ENCODE data around the gene LAMTOR2.

The LAMTOR2 gene

GRCh38 chr1:156099282-156099681 is 44.7 kb downstream of the LAMTOR2 start:
- Histone ChIP-seq H3K4me3 (ENCODE audit: low read depth, low read length) (no peak overlapping the region), H3K9me3 (ENCODE audit: control insufficient read depth, low read length) (no peaks in the 10 kb centered on the region), H3K36me3 (ENCODE audit: control insufficient read depth, insufficient read depth, low read length) (no peaks in the 10 kb centered on the region), H3K4me1 (peaks cover 6% of the 10 kb centered on the region), H3K27ac (no peak overlapping the region), H2AFZ (no peak overlapping the region), H3K9ac (no peak overlapping the region), H3K4me2 (ENCODE audit: low read length) (no peak overlapping the region), H3K79me2 (no peaks in the 10 kb centered on the region), H3K27me3 (ENCODE audit: control insufficient read depth, insufficient read depth, low read length) (no peaks in the 10 kb centered on the region)
- no peak for TF ChIP-seq CTCF (IDR thresholded peaks at IDR 0.05)

GRCh38 chr1:156100205-156100995 is 45.8 kb downstream of the LAMTOR2 start:
- H3K27ac ChIP-seq = no peak overlapping the region
- H3K4me3 ChIP-seq (ENCODE audit: low read depth, low read length) = no peak overlapping the region
- no peak overlapping the region for H3K4me2 ChIP-seq (ENCODE audit: low read length)
- H3K9me3 ChIP-seq (ENCODE audit: control insufficient read depth, low read length) = no peaks in the 10 kb centered on the region
- H3K36me3 ChIP-seq (ENCODE audit: control insufficient read depth, insufficient read depth, low read length) = no peaks in the 10 kb centered on the region
- H3K79me2 ChIP-seq = no peaks in the 10 kb centered on the region
- H3K9ac ChIP-seq = no peak overlapping the region
- H2AFZ ChIP-seq = no peak overlapping the region
- peaks cover 13% of the 10 kb centered on the region for H3K4me1 ChIP-seq
- TF ChIP-seq CTCF (IDR thresholded peaks at IDR 0.05) = no peak
- no peaks in the 10 kb centered on the region for H3K27me3 ChIP-seq (ENCODE audit: control insufficient read depth, insufficient read depth, low read length)

GRCh38 chr1:156101880-156102279 is 47.3 kb downstream of the LAMTOR2 start:
- Histone ChIP-seq H3K36me3 (ENCODE audit: control insufficient read depth, insufficient read depth, low read length) (no peaks in the 10 kb centered on the region), H3K27ac (no peak overlapping the region), H3K4me1 (peaks cover 21% of the 10 kb centered on the region)

GRCh38 chr1:156102633-156103511 is 48.3 kb downstream of the LAMTOR2 start:
- Histone ChIP-seq H3K79me2 (no peaks in the 10 kb centered on the region), H3K4me3 (ENCODE audit: low read depth, low read length) (no peak overlapping the region), H2AFZ (no peak overlapping the region), H3K27ac (peak overlapping the region; percentile 93), H3K36me3 (ENCODE audit: control insufficient read depth, insufficient read depth, low read length) (no peaks in the 10 kb centered on the region), H3K9ac (no peak overlapping the region), H3K4me2 (ENCODE audit: low read length) (no peak overlapping the region), H3K4me1 (peaks cover 22% of the 10 kb centered on the region), H3K9me3 (ENCODE audit: control insufficient read depth, low read length) (no peaks in the 10 kb centered on the region), H3K27me3 (ENCODE audit: control insufficient read depth, insufficient read depth, low read length) (no peaks in the 10 kb centered on the region)
- no peak for TF ChIP-seq CTCF (IDR thresholded peaks at IDR 0.05)

More at GRCh38 chr1:156101880-156102279, 47.3 kb downstream of the LAMTOR2 start:
- no peaks in the 10 kb centered on the region for H3K9me3 ChIP-seq (ENCODE audit: control insufficient read depth, low read length)
- no peaks in the 10 kb centered on the region for H3K27me3 ChIP-seq (ENCODE audit: control insufficient read depth, insufficient read depth, low read length)
- no peak overlapping the region for H3K9ac ChIP-seq
- TF ChIP-seq CTCF (IDR thresholded peaks at IDR 0.05) = no peak
- no peak overlapping the region for H2AFZ ChIP-seq
- no peak overlapping the region for H3K4me3 ChIP-seq (ENCODE audit: low read depth, low read length)
- no peak overlapping the region for H3K4me2 ChIP-seq (ENCODE audit: low read length)
- no peaks in the 10 kb centered on the region for H3K79me2 ChIP-seq
